ENCODE data around the gene PIK3R5. TPM values are rescaled to one million over a fixed set of nuclear protein-coding genes. Genes with fewer than 3 reads are reported as not detected.

PIK3R5 gene
- total RNA-seq, 1 donor from 2014 or later, result 34.2 TPM

DNA sequence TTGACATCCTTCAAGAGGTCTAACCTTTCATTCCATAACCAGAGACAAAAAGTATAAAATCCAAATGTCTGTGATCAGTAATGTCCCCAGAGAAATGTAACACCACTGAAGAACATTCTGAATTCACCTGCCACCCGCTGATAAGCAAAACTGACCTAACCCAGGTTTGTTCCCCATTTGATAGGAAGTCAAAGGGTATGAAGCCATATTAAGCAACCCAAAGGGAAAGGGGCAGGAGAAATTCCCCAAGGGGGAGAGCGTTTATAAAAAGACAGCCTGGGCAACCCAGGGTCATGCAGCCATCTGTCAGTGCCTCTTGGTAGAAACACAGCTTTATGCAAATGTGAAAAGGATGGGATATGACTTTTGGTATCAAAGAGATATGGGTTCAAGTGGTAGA lies 67.4 kb downstream of the PIK3R5 start:
- peak overlapping the region; percentile 86 for H3K27ac Mint-ChIP-seq
- DNase-seq, result no peak
- H3K36me3 Mint-ChIP-seq (ENCODE audit: low read depth), result peaks cover 48% of the 10 kb centered on the region
- no peak for TF ChIP-seq CTCF (IDR thresholded peaks at IDR 0.05)
- H3K4me3 Mint-ChIP-seq, result peak overlapping the region; percentile 11
- H3K4me1 Mint-ChIP-seq, result peaks cover 62% of the 10 kb centered on the region
- CTCF ChIA-PET, result interaction anchor here (2.4 to 3.0 kb wide), 2 partner anchors 99 to 100 kb away, joined by 8 to 15 read pairs; partner anchors contain the start of gene MFSD6L
- no peaks in the 10 kb centered on the region for H3K9me3 Mint-ChIP-seq
- no peak for ATAC-seq (ENCODE audit: low read depth)
- no peaks in the 10 kb centered on the region for H3K27me3 Mint-ChIP-seq
- POLR2A ChIA-PET, result interaction anchor here (1.6 to 5.0 kb wide), 4 partner anchors 14 to 68 kb away, joined by 7 to 47 read pairs (median 40); partner anchors contain the start of gene PIK3R5
- intact Hi-C loops (cut with micrococcal nuclease), result no loop called here

- DNase-seq (no peak), ATAC-seq (ENCODE audit: low read depth) (no peak)
- no peaks in the 10 kb centered on the region for H3K27me3 Mint-ChIP-seq
- no peak for TF ChIP-seq CTCF (IDR thresholded peaks at IDR 0.05)
- ChIA-PET CTCF (interaction anchor here (1.1 to 3.7 kb wide), 4 partner anchors 15 to 151 kb away, joined by 3 to 34 read pairs (median 18); partner anchors contain the start of gene MFSD6L), POLR2A (interaction anchor here (1.6 to 4.7 kb wide), 2 partner anchors 19 to 69 kb away, joined by 7 to 44 read pairs; partner anchors contain the start of gene PIK3R5)
- intact Hi-C loops (cut with micrococcal nuclease), result no loop called here
- peaks cover 68% of the 10 kb centered on the region for H3K4me1 Mint-ChIP-seq
- peaks cover 58% of the 10 kb centered on the region for H3K36me3 Mint-ChIP-seq (ENCODE audit: low read depth)
- H3K27ac Mint-ChIP-seq, result no peak overlapping the region
- no peak overlapping the region for H3K4me3 Mint-ChIP-seq
- no peaks in the 10 kb centered on the region for H3K9me3 Mint-ChIP-seq
Observed at GRCh38 chr17:8896641-8897635, 68.6 kb downstream of the PIK3R5 start.

GRCh38 chr17:8896087-8896486 lies 69.4 kb downstream of the PIK3R5 start:
- no peak for TF ChIP-seq CTCF (IDR thresholded peaks at IDR 0.05)
- no peak overlapping the region for H3K4me3 Mint-ChIP-seq
- intact Hi-C loops (cut with micrococcal nuclease), result no loop called here
- no peak for DNase-seq
- H3K9me3 Mint-ChIP-seq, result no peaks in the 10 kb centered on the region
- H3K27me3 Mint-ChIP-seq, result no peaks in the 10 kb centered on the region
- ChIA-PET CTCF (interaction anchor here (1.0 to 3.7 kb wide), 13 partner anchors 16 to 150 kb away, joined by 3 to 34 read pairs (median 8); partner anchors contain the start of gene MFSD6L), POLR2A (interaction anchor here (0.8 to 1.1 kb wide), 3 partner anchors 19 to 89 kb away, joined by 3 to 4 read pairs (median 3); no protein-coding TSS in a partner anchor)
- H3K36me3 Mint-ChIP-seq (ENCODE audit: low read depth), result peaks cover 55% of the 10 kb centered on the region
- H3K27ac Mint-ChIP-seq, result no peak overlapping the region
- peaks cover 62% of the 10 kb centered on the region for H3K4me1 Mint-ChIP-seq
- no peak for ATAC-seq (ENCODE audit: low read depth)

GRCh38 chr17:8894673-8895578 lies 70.6 kb downstream of the PIK3R5 start:
- CTCF ChIA-PET, result interaction anchor here (0.6 to 3.7 kb wide), 24 partner anchors 17 to 485 kb away, joined by 3 to 34 read pairs (median 4); partner anchors contain the start of gene MFSD6L
- TF ChIP-seq CTCF (IDR thresholded peaks at IDR 0.05), result no peak
- H3K36me3 Mint-ChIP-seq (ENCODE audit: low read depth), result peaks cover 53% of the 10 kb centered on the region
- H3K27ac Mint-ChIP-seq, result peak overlapping the region; percentile 0
- no peak for DNase-seq
- H3K27me3 Mint-ChIP-seq, result no peaks in the 10 kb centered on the region
- peaks cover 51% of the 10 kb centered on the region for H3K4me1 Mint-ChIP-seq
- no peak overlapping the region for H3K4me3 Mint-ChIP-seq
- ATAC-seq (ENCODE audit: low read depth), result peak; percentile 55
- POLR2A ChIA-PET, result interaction anchor here (0.8 to 1.1 kb wide), 2 partner anchors 71 to 88 kb away, joined by 3 read pairs; no protein-coding TSS in a partner anchor
- no peaks in the 10 kb centered on the region for H3K9me3 Mint-ChIP-seq
- intact Hi-C loops (cut with micrococcal nuclease), result loop anchor here (1.0 kb wide), 6 partner anchors 91 to 512 kb away; partner anchors contain the start of genes MFSD6L and RPL26
